Measurements from ENCODE around the gene EHD2. TPM values are rescaled to one million over a fixed set of nuclear protein-coding genes. Genes with fewer than 3 reads are reported as not detected.

Gene EHD2
- total RNA-seq, 1 experiment from 2014 or later = 60.5 TPM

- Histone ChIP-seq H3K4me2 (ENCODE audit: low read length) (no peak overlapping the region), H3K36me3 (ENCODE audit: control insufficient read depth in 1 of 2, insufficient read depth in 2 of 2, low read length in 2 of 2) (peaks cover 8 to 12% of the 10 kb centered on the region in 2 experiments; a peak in 3 of 4 replicates), H3K4me3 (replicated peaks in 1 of 2; ENCODE audit: low read depth in 1 of 2, low read length in 2 of 2) (no peak overlapping the region), H2AFZ (ENCODE audit: low read depth, low read length, poor library complexity, severe bottlenecking) (no peak overlapping the region), H3K27me3 (ENCODE audit: insufficient read depth, low read length) (no peaks in the 10 kb centered on the region), H4K20me1 (ENCODE audit: insufficient read depth) (no peaks in the 10 kb centered on the region), H3K79me2 (ENCODE audit: insufficient read depth, low read length) (peaks cover 5% of the 10 kb centered on the region), H3K9ac (ENCODE audit: low read length) (no peak overlapping the region), H3K9me2 (ENCODE audit: insufficient read depth) (no peaks in the 10 kb centered on the region), H3K9me3 (ENCODE audit: control insufficient read depth in 1 of 2, insufficient read depth in 1 of 2, low read depth in 1 of 2, low read length in 2 of 2) (no peaks in the 10 kb centered on the region), H3K4me1 (ENCODE audit: control insufficient read depth in 1 of 2, insufficient read depth in 2 of 2, low read length in 2 of 2) (peaks cover 17 to 32% of the 10 kb centered on the region in 2 experiments), H3K27ac (ENCODE audit: low read depth, low read length) (no peak overlapping the region)
- no peak for ATAC-seq
- TF ChIP-seq YY1 (IDR thresholded peaks at IDR 0.05; ENCODE audit: extremely low read depth, insufficient replicate concordance, low read depth, low read length) (no peak), CBX3 (IDR thresholded peaks at IDR 0.05; ENCODE audit: low read depth) (no peak), CTCF (IDR thresholded peaks at IDR 0.05 in 2 of 3, conservative IDR thresholded peaks at IDR 0.05 in 1 of 3; ENCODE audit: borderline replicate concordance in 1 of 3, insufficient read depth in 1 of 3, low read depth in 2 of 3, low read length in 2 of 3) (no peak), CEBPB (IDR thresholded peaks at IDR 0.05; ENCODE audit: low read depth) (no peak), ELF1 (IDR thresholded peaks at IDR 0.05; ENCODE audit: borderline replicate concordance, low read depth) (no peak), EGR1 (IDR thresholded peaks at IDR 0.05; ENCODE audit: low read depth) (no peak), TCF7L2 (IDR thresholded peaks at IDR 0.05; ENCODE audit: borderline replicate concordance, extremely low read depth, insufficient read depth, insufficient read length) (no peak), MAX (IDR thresholded peaks at IDR 0.05) (no peak), SP1 (IDR thresholded peaks at IDR 0.05; ENCODE audit: low read depth) (no peak), ZNF274 (IDR thresholded peaks at IDR 0.05; ENCODE audit: low read depth, low read length) (no peak), FOSL1 (IDR thresholded peaks at IDR 0.05; ENCODE audit: low read depth) (no peak), RAD21 (IDR thresholded peaks at IDR 0.05; ENCODE audit: low read depth) (no peak)
- ChIA-PET RAD21 (ENCODE audit: low non-redundant PET in 1 of 2, low total read pairs in 2 of 2, uncharacterized antibody in 2 of 2, unreplicated experiment in 2 of 2) (no interaction called here), POLR2A (interaction anchor here (5.2 kb wide), 1 partner anchor 28 kb away, joined by 32 read pairs; the partner anchor contains the start of gene EHD2), CTCF (interaction anchor here (2.8 kb wide), 1 partner anchor 28 kb away, joined by 10 read pairs; the partner anchor contains the start of gene EHD2)
- BruUV-seq (replicated peaks) = no TSS peak
- no peak for DNase-seq (ENCODE audit: low read depth, low spot score)
- intact Hi-C loops (cut with micrococcal nuclease) = no loop called here
These were observed 27.8 kb downstream of the EHD2 start for GRCh38 chr19:47740866-47741519.

Measured in HCT116 (cell line).